GOT3 (cell line): ENCODE data around the gene LAMA2.
"Not testable (repeated sequence)": the region's sequence is repeated elsewhere in the genome, so short reads cannot be mapped to it uniquely, and the experiment has no call there.

Experiments used
- DNase-seq: peaks from one replicate; lab custom pipeline; 2025; ENCODE audit warnings: mixed read lengths; lab: John Stamatoyannopoulos, UW

Gene LAMA2

GRCh38 chr6:129073051-129073450 is 190.1 kb downstream of the LAMA2 start:
- no peak for DNase-seq

GRCh38 chr6:129073691-129074395 is 190.9 kb downstream of the LAMA2 start:
- DNase-seq = no peak

GRCh38 chr6:129084406-129084805 is 201.5 kb downstream of the LAMA2 start:
- no peak for DNase-seq

- DNase-seq = not testable (repeated sequence)
These were observed 205.5 kb downstream of the LAMA2 start for GRCh38 chr6:129088481-129088880.

GRCh38 chr6:129089357-129089756 is 206.4 kb downstream of the LAMA2 start:
- DNase-seq = no peak

- DNase-seq = no peak
These were observed 211.2 kb downstream of the LAMA2 start for GRCh38 chr6:129094147-129094546.

GRCh38 chr6:129096651-129097290 is 213.8 kb downstream of the LAMA2 start:
- DNase-seq = no peak

- DNase-seq = no peak
These were observed 215.2 kb downstream of the LAMA2 start for GRCh38 chr6:129098061-129098553.

GRCh38 chr6:129099696-129100095 is 216.8 kb downstream of the LAMA2 start:
- DNase-seq = no peak

- no peak for DNase-seq
These were observed 217.2 kb downstream of the LAMA2 start for GRCh38 chr6:129100164-129100563.

GRCh38 chr6:129102741-129103140 is 219.8 kb downstream of the LAMA2 start:
- no peak for DNase-seq

GRCh38 chr6:129104131-129104530 is 221.2 kb downstream of the LAMA2 start:
- no peak for DNase-seq

GRCh38 chr6:129104560-129104959 is 221.6 kb downstream of the LAMA2 start:
- DNase-seq = no peak

GRCh38 chr6:129105035-129105434 is 222.1 kb downstream of the LAMA2 start:
- no peak for DNase-seq

- no peak for DNase-seq
These were observed 222.9 kb downstream of the LAMA2 start for GRCh38 chr6:129105793-129106192.

GRCh38 chr6:129108337-129108736 is 225.4 kb downstream of the LAMA2 start:
- DNase-seq = no peak

GRCh38 chr6:129110690-129111343 is 227.9 kb downstream of the LAMA2 start:
- DNase-seq = no peak

GRCh38 chr6:129111346-129111745 is 228.4 kb downstream of the LAMA2 start:
- no peak for DNase-seq

- no peak for DNase-seq
These were observed 228.9 kb downstream of the LAMA2 start for GRCh38 chr6:129111853-129112252.

- no peak for DNase-seq
These were observed 229.7 kb downstream of the LAMA2 start for GRCh38 chr6:129112591-129112990.

- DNase-seq = no peak
These were observed 230.7 kb downstream of the LAMA2 start for GRCh38 chr6:129113637-129114036.

GRCh38 chr6:129114636-129115391 is 231.9 kb downstream of the LAMA2 start:
- DNase-seq = no peak
